GM12878 (cell line): ENCODE measurements around the gene KRTAP9-2. TPM values are rescaled to one million over a fixed set of nuclear protein-coding genes. Genes with fewer than 3 reads are reported as not detected.

Source experiments
- ATAC-seq: fragments of 200-7000 bp; cut with Tn5 transposase; 3 replicates; pipeline ENCODE4 v1.9.1; 2020; ENCODE audit warnings: mild to moderate bottlenecking, moderate library complexity
- BruUV-seq: library from RNA; stranded (reverse); fragments of 400-500 nt; replicated peaks from 2 replicates; lab custom pipeline; 2021; lab: Mats Ljungman, UMichigan
- CTCF ChIA-PET: fragments of 300-600 bp; sonication (Branson Sonifier 250); formaldehyde crosslinking; extraction: SDS; loops from one replicate; lab custom pipeline; 2021; ENCODE audit warnings: inconsistent platforms; lab: Yijun Ruan, JAX
- POLR2A ChIA-PET: fragments of 350-600 bp; formaldehyde crosslinking; extraction: SDS; loops from one replicate; lab custom pipeline; 2021; ENCODE audit warnings: inconsistent platforms; lab: Charles Lee
- RAD21 ChIA-PET: fragments of 300-600 bp; sonication (Branson Sonifier 250); formaldehyde crosslinking; loops from one replicate; lab custom pipeline; 2023; ENCODE audit warnings: antibody characterized with exemption; ENCODE audit not compliant: unreplicated experiment; lab: Charles Lee
- SMC1A ChIA-PET: fragments of 300-600 bp; sonication (Branson Sonifier 250); formaldehyde crosslinking; loops from one replicate; lab custom pipeline; 2023; ENCODE audit not compliant: unreplicated experiment, uncharacterized antibody; lab: Charles Lee
- DNase-seq: peaks from one replicate; pipeline ENCODE4 v3.0.0-alpha.2; 2011; ENCODE audit warnings: low read depth, low spot score
- FAIRE-seq: peaks from 3 replicates; lab custom pipeline; 2011; peaks lifted over from hg19 to GRCh38; lab: Jason Lieb, UNC
- H2AFZ ChIP-seq: 2 replicates; pipeline ENCODE4 v1.6.0; 2011; ENCODE audit warnings: low read depth, low read length, control low read depth; ENCODE audit not compliant: control insufficient read depth
- H3K27ac ChIP-seq: 2 replicates; pipeline ENCODE4 v1.5.1; 2011; ENCODE audit warnings: control low read depth; ENCODE audit not compliant: control insufficient read depth, insufficient read depth
- H3K27me3 ChIP-seq, 2 experiments: replicated peaks in 1 of 2; 2 replicates each; pipeline versions ENCODE4 v1.6.0 to v1.6.1; 2011; ENCODE audit warnings: low read length in 1 of 2; ENCODE audit not compliant: control insufficient read depth in 2 of 2, insufficient read depth in 2 of 2
- H3K36me3 ChIP-seq, 2 experiments: 2 replicates each; pipeline ENCODE4 v1.5.1; 2011; ENCODE audit warnings: low read length in 1 of 2; ENCODE audit not compliant: control insufficient read depth in 2 of 2, insufficient read depth in 2 of 2
- H3K4me1 ChIP-seq: 2 replicates; pipeline ENCODE4 v1.6.1; 2011; ENCODE audit warnings: mild to moderate bottlenecking, low read length, moderate library complexity, mixed read lengths; ENCODE audit not compliant: control insufficient read depth, insufficient read depth
- H3K4me2 ChIP-seq: 2 replicates; pipeline ENCODE4 v1.6.0; 2011; ENCODE audit warnings: control low read depth; ENCODE audit not compliant: control insufficient read depth, insufficient read depth
- H3K4me3 ChIP-seq: fragments of 200-600 bp; sonication (generic); 2 replicates; pipeline ENCODE4 v1.5.1; 2016
- H3K79me2 ChIP-seq: 2 replicates; pipeline ENCODE4 v1.6.0; 2011; ENCODE audit warnings: low read length; ENCODE audit not compliant: control insufficient read depth, insufficient read depth
- H3K9ac ChIP-seq: 2 replicates; pipeline ENCODE4 v1.8.0; 2011; ENCODE audit warnings: low read length, control low read depth, mixed read lengths; ENCODE audit not compliant: control insufficient read depth, insufficient read depth
- H3K9me3 ChIP-seq: replicated peaks from 3 replicates; pipeline ENCODE4 v1.5.1; 2011; ENCODE audit warnings: mild to moderate bottlenecking, low read length; ENCODE audit not compliant: control insufficient read depth, insufficient read depth
- H4K20me1 ChIP-seq: 2 replicates; pipeline ENCODE4 v1.6.0; 2011; ENCODE audit not compliant: control insufficient read depth, insufficient read depth
- ATF2 ChIP-seq: IDR thresholded peaks from 2 replicates; pipeline ENCODE4 v1.6.1; 2012; ENCODE audit warnings: low read length, inconsistent platforms
- HSF1 ChIP-seq: fragments of 150-350 bp; IDR thresholded peaks from 2 replicates; pipeline ENCODE4 v1.6.1; 2014; ENCODE audit warnings: mild to moderate bottlenecking, low read depth, low read length
- IKZF2 ChIP-seq, 2 experiments: fragments of 450-650 bp; IDR thresholded peaks; 2 replicates each; pipeline ENCODE4 v1.6.1; 2017; ENCODE audit warnings: mild to moderate bottlenecking in 2 of 2, moderate library complexity in 2 of 2
- IRF4 ChIP-seq: IDR thresholded peaks from 2 replicates; pipeline ENCODE4 v1.6.1; 2011; ENCODE audit warnings: low read depth, low read length
- MEF2A ChIP-seq: IDR thresholded peaks from 2 replicates; pipeline ENCODE4 v1.6.1; 2011; ENCODE audit warnings: low read depth, mild to moderate bottlenecking, low read length, moderate library complexity; ENCODE audit not compliant: insufficient read depth
- NFYB ChIP-seq: IDR thresholded peaks from 2 replicates; pipeline ENCODE4 v1.6.1; 2011; ENCODE audit warnings: low read depth, mild to moderate bottlenecking, low read length, improper control_type of control experiment, moderate library complexity; ENCODE audit not compliant: insufficient read depth
- NR2C2 ChIP-seq: IDR thresholded peaks from 2 replicates; pipeline ENCODE4 v1.6.1; 2011; ENCODE audit warnings: borderline replicate concordance, low read depth; ENCODE audit not compliant: control insufficient read depth, insufficient read length
- POLR2A ChIP-seq: IDR thresholded peaks from 2 replicates; pipeline ENCODE4 v1.6.1; 2011; ENCODE audit warnings: low read depth, mild to moderate bottlenecking, low read length
- PRDM15 ChIP-seq: fragments of 450-650 bp; formaldehyde crosslinking; IDR thresholded peaks from 2 replicates; pipeline ENCODE4 v1.4.0; 2020; ENCODE audit warnings: mild to moderate bottlenecking, moderate library complexity
- RCOR1 ChIP-seq: conservative IDR thresholded peaks from 2 replicates; pipeline ENCODE4 v1.6.1; 2012; ENCODE audit warnings: low read depth, low read length, improper control_type of control experiment
- RFX5 ChIP-seq: IDR thresholded peaks from 2 replicates; pipeline ENCODE4 v1.6.1; 2011; ENCODE audit warnings: low read depth, low read length, improper control_type of control experiment
- SMAD1 ChIP-seq: fragments of 450-650 bp; IDR thresholded peaks from 2 replicates; pipeline ENCODE4 v1.6.1; 2018; ENCODE audit warnings: mild to moderate bottlenecking, low read depth; ENCODE audit not compliant: partially characterized antibody
- STAT3 ChIP-seq: IDR thresholded peaks from 2 replicates; pipeline ENCODE4 v1.6.1; 2011; ENCODE audit warnings: low read depth, low read length, improper control_type of control experiment
- TCF12 ChIP-seq: IDR thresholded peaks from 2 replicates; pipeline ENCODE4 v1.6.1; 2011; ENCODE audit warnings: low read depth, mild to moderate bottlenecking, low read length
- ZNF592 ChIP-seq: fragments of 450-650 bp; IDR thresholded peaks from 2 replicates; pipeline ENCODE4 v1.6.1; 2017; ENCODE audit warnings: mild to moderate bottlenecking, moderate library complexity
- WGBS: methylation state at CpG from one replicate; pipeline ENCODE4 v1.1.6; 2016; ENCODE audit warnings: low lambda C conversion rate; ENCODE audit not compliant: insufficient replicate concordance, insufficient coverage; ENCODE audit errors: missing lambda C conversion rate; 5-methylcytosine and 5-hydroxymethylcytosine counted together
- in situ Hi-C: fragments of 300-500 bp; cut with MboI; formaldehyde crosslinking; loops from 9 replicates; pipeline ENCODE4 v1.14.3; 2018; ENCODE audit warnings: mixed read lengths
- intact Hi-C: fragments of 100-400 bp; cut with micrococcal nuclease; formaldehyde crosslinking; loops from one replicate; pipeline ENCODE4 v1.14.2; 2022; ENCODE audit not compliant: unreplicated experiment
- polyA plus RNA-seq, 11 experiments: library from polyadenylated mRNA; depleted of rRNA in 4 of 11; unstranded in 6 of 11; stranded (reverse) in 5 of 11; fragments of >200 nt; fragmentation: Nextera tagmentation in 4 of 11; fragmentation: Illumina TruSeq in 1 of 11; extraction: Ambion mirVana in 4 of 11; extraction: Trizol in 1 of 11; gene quantifications; 1 replicate in 1 of 11; 2 replicates in 10 of 11; pipeline versions ENCODE4 v1.2.1 to v1.2.3, GENCODE V29; 2011 to 2016; ENCODE audit warnings: inconsistent platforms in 2 of 11, missing spikeins in 2 of 11, low read depth in 1 of 11
- total RNA-seq, 4 experiments: library from RNA; depleted of rRNA in 3 of 4; stranded (reverse); fragments of >200 nt in 3 of 4; fragmentation: Illumina TruSeq in 1 of 4; extraction: Trizol in 1 of 4; gene quantifications; 2 replicates each; pipeline versions ENCODE4 v1.2.1 to v1.2.3, GENCODE V29; 2013 to 2021

KRTAP9-2 gene
- total and polyA plus RNA-seq, 10 of the 15 experiments (the other 5 are each of a cell fraction or from before 2014, with no cell fraction given) = not detected

- POLR2A ChIA-PET = no interaction called here
- Histone ChIP-seq H3K27ac (no peak overlapping the region), H4K20me1 (no peaks in the 10 kb centered on the region), H3K4me3 (no peak overlapping the region), H3K79me2 (no peaks in the 10 kb centered on the region), H3K36me3 (no peaks in the 10 kb centered on the region), H3K9me3 (no peaks in the 10 kb centered on the region), H3K4me1 (peaks cover 3% of the 10 kb centered on the region; the same call in 1 of the 2 replicates), H3K9ac (no peak overlapping the region), H3K27me3 (no peaks in the 10 kb centered on the region; a peak in 1 of 4 replicates), H3K4me2 (no peak overlapping the region), H2AFZ (no peak overlapping the region)
- no TSS peak for BruUV-seq
- no peak for ATAC-seq
- SMC1A ChIA-PET = no interaction called here
- WGBS = 77% methylated on average over 3 of the region's 3 CpGs
- CTCF ChIA-PET = no interaction called here
- intact Hi-C loops (no loop called here), in situ Hi-C loops (no loop called here)
- FAIRE-seq = no peak
- RAD21 ChIA-PET = no interaction called here
- no peak for DNase-seq
- TF ChIP-seq NR2C2 (no peak), IKZF2 (IDR thresholded peaks at IDR 0.05) (no peak), POLR2A (no peak), MEF2A (no peak), ZNF592 (no peak), NFYB (no peak), PRDM15 (CRISPR knock-in tag) (no peak), IRF4 (no peak), RCOR1 (no peak), TCF12 (no peak), RFX5 (no peak), HSF1 (no peak), SMAD1 (no peak), ATF2 (no peak), STAT3 (no peak)
Measured at GRCh38 chr17:41178341-41178740, 48.1 kb upstream of the KRTAP9-2 start.
